Activated CD4-positive, alpha-beta T cell treated with anti-CD3 and anti-CD28 coated beads, Interleukin-2, amount 10 ng/mL, durations not matched to agents 7 days and 5 days (primary cell): ENCODE measurements around the gene VSTM5. TPM values are rescaled to one million over a fixed set of nuclear protein-coding genes. Genes with fewer than 3 reads are reported as not detected.
A peak's percentile ranks its signal among the peaks of the same experiment; 100 is the strongest.
"Not testable (repeated sequence)": the region's sequence is repeated elsewhere in the genome, so short reads cannot be mapped to it uniquely, and the experiment has no call there.

Source experiments
- CTCF ChIA-PET: fragments of 350-600 bp; sonication (Branson Sonifier 250); formaldehyde crosslinking; loops from one replicate; lab custom pipeline; 2021; ENCODE audit warnings: antibody characterized with exemption; lab: Charles Lee
- POLR2A ChIA-PET: fragments of 350-600 bp; sonication (Branson Sonifier 250); formaldehyde crosslinking; loops from one replicate; lab custom pipeline; 2021; ENCODE audit warnings: antibody characterized with exemption; lab: Charles Lee
- DNase-seq: peaks from one replicate; pipeline ENCODE4 v3.0.0-alpha.2; 2020
- H3K27ac Mint-ChIP-seq: one replicate; pipeline ENCODE4 v1.8.0; 2021; ENCODE audit warnings: mild to moderate bottlenecking, moderate library complexity, mixed read lengths
- H3K27me3 Mint-ChIP-seq: one replicate; pipeline ENCODE4 v1.8.0; 2021; ENCODE audit warnings: mixed read lengths
- H3K36me3 Mint-ChIP-seq: one replicate; pipeline ENCODE4 v1.8.0; 2021; ENCODE audit warnings: low read depth, mixed read lengths
- H3K4me1 Mint-ChIP-seq: one replicate; pipeline ENCODE4 v1.8.0; 2021; ENCODE audit warnings: mixed read lengths
- H3K4me3 Mint-ChIP-seq: one replicate; pipeline ENCODE4 v1.8.0; 2021; ENCODE audit warnings: mild to moderate bottlenecking, moderate library complexity, mixed read lengths
- H3K9me3 Mint-ChIP-seq: one replicate; pipeline ENCODE4 v1.8.0; 2021; ENCODE audit warnings: mixed read lengths
- total RNA-seq, 2 experiments: library from RNA; stranded (reverse); gene quantifications; one replicate each; pipeline ENCODE4 v1.2.3, GENCODE V29; 2021

The VSTM5 gene, protein sequence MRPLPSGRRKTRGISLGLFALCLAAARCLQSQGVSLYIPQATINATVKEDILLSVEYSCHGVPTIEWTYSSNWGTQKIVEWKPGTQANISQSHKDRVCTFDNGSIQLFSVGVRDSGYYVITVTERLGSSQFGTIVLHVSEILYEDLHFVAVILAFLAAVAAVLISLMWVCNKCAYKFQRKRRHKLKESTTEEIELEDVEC
- total RNA-seq: not detected

DNA sequence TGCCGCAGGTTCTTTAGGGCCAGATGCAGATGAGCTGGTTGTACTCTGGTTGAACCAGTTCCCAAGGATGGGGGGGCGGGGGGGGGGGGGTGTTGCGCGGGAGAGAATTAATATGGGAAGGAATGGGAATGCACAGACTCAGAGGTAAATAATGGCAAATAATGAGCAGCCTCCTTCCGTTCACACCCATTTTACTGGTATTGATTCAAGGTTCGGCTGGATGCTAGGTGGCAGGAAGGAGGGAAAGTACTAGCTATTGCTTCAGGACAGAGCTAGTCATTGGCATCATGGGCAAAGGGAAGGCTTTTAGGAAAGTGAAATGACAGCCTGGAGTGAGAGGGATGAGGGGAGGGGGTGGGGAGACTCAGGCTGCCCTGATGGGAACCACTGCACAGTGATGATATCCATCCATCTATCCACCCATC is at the start of gene VSTM5:
TSS of gene VSTM5 (minus strand) at position 25 of the 425 bp plus-strand sequence. CDS start 116 bp downstream, outside the sequence.
- CTCF ChIA-PET: no interaction called here
- peaks cover 22% of the 10 kb centered on the region for H3K27me3 Mint-ChIP-seq

DNA sequence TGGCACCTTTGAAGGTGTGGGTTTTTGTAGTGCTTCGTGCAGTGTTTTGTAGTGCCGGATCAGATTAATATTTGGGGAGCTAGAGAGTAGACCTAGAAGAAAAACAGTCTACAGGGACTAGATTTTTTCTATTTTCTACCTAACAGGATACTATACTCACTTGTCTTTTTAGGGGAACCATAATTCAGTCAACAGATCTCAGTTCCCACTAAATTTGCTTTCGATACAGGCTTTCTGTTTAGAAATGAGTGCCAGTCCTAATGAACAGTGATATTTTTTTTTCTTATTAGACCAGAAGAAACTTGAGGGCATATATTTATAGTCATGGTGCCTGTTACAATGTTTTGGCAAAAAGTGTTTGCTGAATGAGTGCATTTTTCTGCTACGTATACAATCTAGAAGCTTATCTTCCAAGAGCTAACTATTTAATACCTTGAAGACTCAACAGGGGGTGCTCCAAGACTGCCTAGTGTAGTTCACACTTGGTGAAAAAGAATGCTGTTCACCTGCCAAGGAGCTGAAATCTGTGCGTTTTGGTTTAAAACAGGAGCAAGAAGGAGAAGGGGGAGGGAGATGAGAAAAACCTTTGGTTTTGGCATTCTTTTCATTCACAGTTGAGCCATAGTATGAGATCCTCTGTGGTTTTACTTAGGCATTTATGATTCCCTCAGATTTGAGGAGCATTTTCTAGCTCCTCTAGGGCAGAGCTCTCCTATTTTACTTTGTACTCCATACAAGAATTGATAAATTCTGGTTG is 44.9 kb upstream of the VSTM5 start:
- ChIA-PET POLR2A (no interaction called here), CTCF (interaction anchor here (0.6 to 1.3 kb wide), 4 partner anchors 19 to 625 kb away, joined by 3 to 4 read pairs (median 3); no protein-coding TSS in a partner anchor)
- no peaks in the 10 kb centered on the region for H3K4me1 Mint-ChIP-seq
- no peak overlapping the region for H3K4me3 Mint-ChIP-seq
- H3K27me3 Mint-ChIP-seq: peaks cover 27% of the 10 kb centered on the region
- H3K36me3 Mint-ChIP-seq: no peaks in the 10 kb centered on the region
- H3K9me3 Mint-ChIP-seq: peaks cover 3% of the 10 kb centered on the region
- DNase-seq: peak; percentile 26
- no peak overlapping the region for H3K27ac Mint-ChIP-seq

More for the DNA sequence above, at the start of gene VSTM5:
- POLR2A ChIA-PET: no interaction called here
- no peak within 1 kb of the TSS for H3K27ac Mint-ChIP-seq
- no peaks in the 10 kb centered on the region for H3K36me3 Mint-ChIP-seq
- H3K4me3 Mint-ChIP-seq: no peak within 1 kb of the TSS
- H3K4me1 Mint-ChIP-seq: peaks cover 4% of the 10 kb centered on the region
- no peaks in the 10 kb centered on the region for H3K9me3 Mint-ChIP-seq
- no peak for DNase-seq

DNA sequence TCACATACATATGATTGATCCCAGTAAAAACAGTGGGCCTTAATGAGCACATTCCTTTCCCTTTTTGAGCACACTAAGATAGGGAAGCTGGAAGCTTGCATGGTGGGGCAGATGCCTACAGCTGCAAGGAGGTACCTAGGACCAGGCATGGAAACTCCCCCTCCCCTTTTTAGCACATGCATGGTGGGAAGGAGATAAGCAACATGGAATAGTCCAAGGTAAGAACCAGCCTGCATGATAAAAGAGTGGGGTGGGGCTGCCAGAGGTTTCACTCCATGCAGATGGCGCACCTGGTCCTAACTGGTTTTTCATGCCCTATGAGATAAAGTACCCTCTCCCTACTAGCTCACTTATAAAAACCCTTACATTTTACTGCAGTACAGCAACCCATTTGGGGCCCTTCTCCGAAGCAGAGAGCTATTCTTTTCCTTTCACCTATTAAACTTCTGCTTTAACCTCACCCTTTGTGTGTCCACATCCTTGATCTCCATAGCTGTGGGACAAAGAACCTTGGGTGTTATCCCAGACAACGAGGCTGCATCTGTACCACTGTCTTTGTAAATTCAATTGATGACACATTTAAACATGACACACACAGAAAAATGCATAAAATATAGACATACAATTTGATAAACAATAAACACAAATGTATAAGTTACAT is 40.1 kb upstream of the VSTM5 start:
- no peaks in the 10 kb centered on the region for H3K36me3 Mint-ChIP-seq
- no peaks in the 10 kb centered on the region for H3K4me1 Mint-ChIP-seq

GRCh38 chr11:93887111-93887510 is 36.7 kb upstream of the VSTM5 start:
- Mint-ChIP-seq H3K27me3 (peaks cover 9% of the 10 kb centered on the region), H3K9me3 (peaks cover 12% of the 10 kb centered on the region), H3K36me3 (no peaks in the 10 kb centered on the region), H3K4me1 (no peaks in the 10 kb centered on the region), H3K4me3 (no peak overlapping the region), H3K27ac (no peak overlapping the region)
- POLR2A ChIA-PET: no interaction called here
- DNase-seq: no peak
- CTCF ChIA-PET: no interaction called here

More for the DNA sequence above, 40.1 kb upstream of the VSTM5 start:
- peaks cover 23% of the 10 kb centered on the region for H3K27me3 Mint-ChIP-seq
- no peak for DNase-seq
- H3K9me3 Mint-ChIP-seq: peaks cover 3% of the 10 kb centered on the region
- POLR2A ChIA-PET: no interaction called here
- H3K27ac Mint-ChIP-seq: no peak overlapping the region
- no peak overlapping the region for H3K4me3 Mint-ChIP-seq
- CTCF ChIA-PET: no interaction called here

- H3K4me1 Mint-ChIP-seq, DNase-seq, H3K27ac Mint-ChIP-seq, H3K36me3 Mint-ChIP-seq, CTCF ChIA-PET, POLR2A ChIA-PET, H3K4me3 Mint-ChIP-seq: not testable (repeated sequence)
- Mint-ChIP-seq H3K27me3 (peaks cover 14% of the 10 kb centered on the region), H3K9me3 (peaks cover 13% of the 10 kb centered on the region)
These were observed 28.7 kb upstream of the VSTM5 start for GRCh38 chr11:93879114-93879513.

- peaks cover 21% of the 10 kb centered on the region for H3K27me3 Mint-ChIP-seq
- CTCF ChIA-PET: interaction anchor here (0.6 kb wide), 2 partner anchors 19 to 276 kb away, joined by 3 to 4 read pairs; no protein-coding TSS in a partner anchor
- H3K27ac Mint-ChIP-seq: no peak overlapping the region
- H3K4me1 Mint-ChIP-seq: no peaks in the 10 kb centered on the region
- DNase-seq: no peak
- H3K4me3 Mint-ChIP-seq: no peak overlapping the region
- POLR2A ChIA-PET: no interaction called here
- H3K36me3 Mint-ChIP-seq: no peaks in the 10 kb centered on the region
- H3K9me3 Mint-ChIP-seq: no peaks in the 10 kb centered on the region
These were observed 25.2 kb upstream of the VSTM5 start for GRCh38 chr11:93875637-93876036.

DNA sequence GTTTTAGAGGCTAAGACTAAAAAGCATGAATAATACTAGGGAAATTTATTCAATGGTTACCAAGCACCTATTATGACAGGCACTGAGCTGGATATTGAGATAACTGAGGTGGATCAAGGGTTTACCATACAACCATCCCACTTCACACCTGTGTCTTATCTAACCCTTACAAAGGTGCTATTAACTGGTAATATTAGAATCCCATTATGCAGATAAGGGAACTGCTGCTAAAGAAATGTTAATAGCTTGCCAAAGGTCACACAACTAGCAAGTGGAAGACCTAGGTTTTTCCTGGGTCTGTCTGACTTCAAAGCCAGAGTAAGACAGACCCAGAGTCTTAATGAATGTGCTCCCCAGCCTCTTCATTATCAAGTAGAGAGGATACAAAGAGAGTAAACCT is 21.1 kb upstream of the VSTM5 start:
- H3K4me1 Mint-ChIP-seq: no peaks in the 10 kb centered on the region

GRCh38 chr11:93870616-93871015 is 20.2 kb upstream of the VSTM5 start:
- Mint-ChIP-seq H3K9me3 (no peaks in the 10 kb centered on the region), H3K4me1 (no peaks in the 10 kb centered on the region), H3K36me3 (no peaks in the 10 kb centered on the region), H3K4me3 (no peak overlapping the region), H3K27ac (no peak overlapping the region), H3K27me3 (peaks cover 9% of the 10 kb centered on the region)
- DNase-seq: no peak
- ChIA-PET CTCF (no interaction called here), POLR2A (no interaction called here)

More for the DNA sequence above, 21.1 kb upstream of the VSTM5 start:
- peaks cover 11% of the 10 kb centered on the region for H3K27me3 Mint-ChIP-seq
- H3K36me3 Mint-ChIP-seq: no peaks in the 10 kb centered on the region
- H3K9me3 Mint-ChIP-seq: no peaks in the 10 kb centered on the region
- no peak for DNase-seq
- no peak overlapping the region for H3K27ac Mint-ChIP-seq
- POLR2A ChIA-PET: no interaction called here
- CTCF ChIA-PET: no interaction called here
- no peak overlapping the region for H3K4me3 Mint-ChIP-seq

DNA sequence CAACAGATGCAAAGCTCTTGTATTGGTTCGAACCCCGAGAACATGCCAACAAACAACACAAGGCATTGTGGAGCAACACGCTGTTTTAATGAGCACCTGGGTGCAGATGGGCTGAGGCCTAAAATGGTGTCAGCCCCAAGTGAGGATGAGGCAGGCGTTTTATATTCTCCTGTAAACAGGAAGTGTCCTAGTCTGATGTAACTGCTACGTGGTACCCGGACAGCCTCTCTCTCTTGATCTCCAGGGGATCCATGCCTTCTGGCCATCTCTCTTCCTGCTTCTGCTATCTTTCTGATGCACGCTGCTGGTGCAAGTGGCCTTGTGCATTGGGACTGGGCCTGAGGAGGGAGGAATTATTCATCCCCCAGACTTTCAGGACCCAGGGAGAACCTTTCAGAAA is 19.4 kb upstream of the VSTM5 start:
- CTCF ChIA-PET: no interaction called here
- POLR2A ChIA-PET: no interaction called here
- Mint-ChIP-seq H3K9me3 (no peaks in the 10 kb centered on the region), H3K27me3 (peaks cover 9% of the 10 kb centered on the region), H3K4me1 (no peaks in the 10 kb centered on the region), H3K36me3 (no peaks in the 10 kb centered on the region), H3K27ac (no peak overlapping the region), H3K4me3 (no peak overlapping the region)
- no peak for DNase-seq

DNA sequence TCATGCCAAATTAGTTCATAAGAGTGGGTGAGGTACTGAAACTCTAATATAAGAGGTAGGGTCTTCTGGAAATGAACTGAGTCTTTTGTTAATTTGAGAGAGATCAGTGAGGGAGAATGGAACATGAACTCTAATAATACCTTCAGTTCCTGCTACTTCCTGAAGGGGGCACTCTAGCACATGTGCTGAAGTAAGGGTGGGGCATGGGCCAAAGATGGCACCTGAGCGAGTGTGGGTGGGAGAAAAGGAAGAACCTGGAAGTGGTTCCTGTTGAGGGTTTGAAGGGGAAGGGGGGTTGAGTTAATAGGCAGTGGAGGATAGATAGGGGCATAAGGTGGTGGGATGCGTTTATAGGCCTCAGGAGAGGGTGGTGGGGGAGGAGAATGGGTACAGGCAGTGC is 18.0 kb upstream of the VSTM5 start:
- H3K27ac Mint-ChIP-seq, DNase-seq, H3K4me3 Mint-ChIP-seq, H3K9me3 Mint-ChIP-seq, POLR2A ChIA-PET, H3K36me3 Mint-ChIP-seq, H3K4me1 Mint-ChIP-seq, H3K27me3 Mint-ChIP-seq: not testable (repeated sequence)
- CTCF ChIA-PET: interaction anchor here (1.5 kb wide), 1 partner anchor 9 kb away, joined by 3 read pairs; no protein-coding TSS in a partner anchor

DNA sequence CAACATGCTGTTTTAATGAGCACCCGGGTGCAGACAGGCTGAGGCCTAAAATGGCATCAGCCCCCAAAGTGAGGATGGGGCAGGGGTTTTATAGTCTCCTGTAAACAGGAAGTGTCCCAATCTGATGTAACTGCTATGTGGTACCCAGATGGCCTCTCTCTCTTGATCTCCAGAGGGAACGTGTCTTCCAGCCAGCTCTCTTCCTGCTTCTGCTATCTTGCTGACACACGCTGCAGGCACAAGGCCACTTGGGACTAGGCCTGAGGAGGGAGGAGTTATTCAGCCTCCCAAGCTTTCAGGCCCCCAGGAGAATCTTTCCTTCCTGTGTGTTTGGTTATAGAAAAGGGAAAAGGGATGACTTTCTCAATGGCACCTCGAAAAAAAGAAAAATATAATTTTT is 11.4 kb upstream of the VSTM5 start:
- Mint-ChIP-seq H3K4me1 (no peaks in the 10 kb centered on the region), H3K27me3 (no peaks in the 10 kb centered on the region), H3K4me3 (no peak overlapping the region), H3K27ac (no peak overlapping the region), H3K9me3 (no peaks in the 10 kb centered on the region), H3K36me3 (no peaks in the 10 kb centered on the region)
- CTCF ChIA-PET: no interaction called here
- POLR2A ChIA-PET: no interaction called here
- no peak for DNase-seq

GRCh38 chr11:93858121-93858775 is 7.8 kb upstream of the VSTM5 start:
- CTCF ChIA-PET: interaction anchor here (1.0 kb wide), 1 partner anchor 10 kb away, joined by 3 read pairs; no protein-coding TSS in a partner anchor
- peaks cover 3% of the 10 kb centered on the region for H3K27me3 Mint-ChIP-seq

More at GRCh38 chr11:93858121-93858775, 7.8 kb upstream of the VSTM5 start:
- H3K4me3 Mint-ChIP-seq: no peak overlapping the region
- no peaks in the 10 kb centered on the region for H3K36me3 Mint-ChIP-seq
- no peak for DNase-seq
- POLR2A ChIA-PET: no interaction called here
- no peaks in the 10 kb centered on the region for H3K9me3 Mint-ChIP-seq
- H3K27ac Mint-ChIP-seq: no peak overlapping the region
- no peaks in the 10 kb centered on the region for H3K4me1 Mint-ChIP-seq
